ENCODE data around the gene RAI1.
"Not testable (repeated sequence)": the region's sequence is repeated elsewhere in the genome, so short reads cannot be mapped to it uniquely, and the experiment has no call there.

Gene RAI1

DNA sequence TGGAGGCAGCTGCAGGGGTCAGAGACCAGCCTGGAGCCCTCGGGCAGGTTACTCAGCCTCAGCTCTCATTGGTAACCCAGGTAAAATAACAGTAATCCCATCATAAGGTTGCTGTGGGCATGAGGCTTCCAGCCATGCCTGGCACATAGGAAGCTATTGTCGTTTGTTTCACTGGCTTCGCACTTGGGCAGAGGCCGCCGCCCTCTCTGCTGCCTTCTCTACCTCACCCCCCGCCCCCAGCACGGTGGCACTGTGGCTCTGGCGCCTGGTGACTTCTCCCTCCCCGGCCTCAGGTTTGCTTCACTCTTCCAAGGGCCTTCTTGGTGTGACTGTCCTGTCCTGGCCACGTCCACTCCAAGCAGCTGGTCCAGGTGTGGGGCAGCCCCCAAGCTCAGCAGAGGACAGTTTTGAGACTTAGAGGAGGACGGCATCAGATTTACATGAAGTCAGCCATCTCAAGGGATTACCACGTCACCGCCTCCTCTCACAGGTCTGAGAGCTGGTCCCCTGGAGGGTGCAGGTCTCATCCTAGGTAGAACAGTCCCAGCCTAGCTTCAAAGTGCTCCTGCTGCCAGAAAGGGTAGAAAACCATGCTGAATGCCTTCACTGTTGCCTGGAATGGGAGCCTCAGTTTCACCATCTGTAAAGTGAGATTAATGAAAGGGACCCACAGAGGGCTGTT lies 120.7 kb downstream of the RAI1 start:
- TF ChIP-seq, protein P1, sequence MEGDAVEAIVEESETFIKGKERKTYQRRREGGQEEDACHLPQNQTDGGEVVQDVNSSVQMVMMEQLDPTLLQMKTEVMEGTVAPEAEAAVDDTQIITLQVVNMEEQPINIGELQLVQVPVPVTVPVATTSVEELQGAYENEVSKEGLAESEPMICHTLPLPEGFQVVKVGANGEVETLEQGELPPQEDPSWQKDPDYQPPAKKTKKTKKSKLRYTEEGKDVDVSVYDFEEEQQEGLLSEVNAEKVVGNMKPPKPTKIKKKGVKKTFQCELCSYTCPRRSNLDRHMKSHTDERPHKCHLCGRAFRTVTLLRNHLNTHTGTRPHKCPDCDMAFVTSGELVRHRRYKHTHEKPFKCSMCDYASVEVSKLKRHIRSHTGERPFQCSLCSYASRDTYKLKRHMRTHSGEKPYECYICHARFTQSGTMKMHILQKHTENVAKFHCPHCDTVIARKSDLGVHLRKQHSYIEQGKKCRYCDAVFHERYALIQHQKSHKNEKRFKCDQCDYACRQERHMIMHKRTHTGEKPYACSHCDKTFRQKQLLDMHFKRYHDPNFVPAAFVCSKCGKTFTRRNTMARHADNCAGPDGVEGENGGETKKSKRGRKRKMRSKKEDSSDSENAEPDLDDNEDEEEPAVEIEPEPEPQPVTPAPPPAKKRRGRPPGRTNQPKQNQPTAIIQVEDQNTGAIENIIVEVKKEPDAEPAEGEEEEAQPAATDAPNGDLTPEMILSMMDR (conservative IDR thresholded peaks at IDR 0.05; ENCODE audit: low read depth, low read length): no peak
- no peak overlapping the region for H3K4me3 ChIP-seq (ENCODE audit: low read length)
- DNase-seq (ENCODE audit: low read depth): no peak

- TF ChIP-seq, protein P1 (conservative IDR thresholded peaks at IDR 0.05; ENCODE audit: low read depth, low read length): no peak
These were observed 122.7 kb downstream of the RAI1 start for GRCh38 chr17:17804007-17804406.

GRCh38 chr17:17805575-17805974 lies 124.3 kb downstream of the RAI1 start:
- no peak for DNase-seq (ENCODE audit: low read depth)
- TF ChIP-seq, protein P1 (conservative IDR thresholded peaks at IDR 0.05; ENCODE audit: low read depth, low read length): no peak
- H3K4me3 ChIP-seq (ENCODE audit: low read length): no peak overlapping the region

More at GRCh38 chr17:17804007-17804406, 122.7 kb downstream of the RAI1 start:
- no peak overlapping the region for H3K4me3 ChIP-seq (ENCODE audit: low read length)
- DNase-seq (ENCODE audit: low read depth): no peak

- no peak for DNase-seq (ENCODE audit: low read depth)
- no peak overlapping the region for H3K4me3 ChIP-seq (ENCODE audit: low read length)
- TF ChIP-seq, protein P1 (conservative IDR thresholded peaks at IDR 0.05; ENCODE audit: low read depth, low read length): no peak
These were observed 124.8 kb downstream of the RAI1 start for GRCh38 chr17:17806035-17806434.

DNA sequence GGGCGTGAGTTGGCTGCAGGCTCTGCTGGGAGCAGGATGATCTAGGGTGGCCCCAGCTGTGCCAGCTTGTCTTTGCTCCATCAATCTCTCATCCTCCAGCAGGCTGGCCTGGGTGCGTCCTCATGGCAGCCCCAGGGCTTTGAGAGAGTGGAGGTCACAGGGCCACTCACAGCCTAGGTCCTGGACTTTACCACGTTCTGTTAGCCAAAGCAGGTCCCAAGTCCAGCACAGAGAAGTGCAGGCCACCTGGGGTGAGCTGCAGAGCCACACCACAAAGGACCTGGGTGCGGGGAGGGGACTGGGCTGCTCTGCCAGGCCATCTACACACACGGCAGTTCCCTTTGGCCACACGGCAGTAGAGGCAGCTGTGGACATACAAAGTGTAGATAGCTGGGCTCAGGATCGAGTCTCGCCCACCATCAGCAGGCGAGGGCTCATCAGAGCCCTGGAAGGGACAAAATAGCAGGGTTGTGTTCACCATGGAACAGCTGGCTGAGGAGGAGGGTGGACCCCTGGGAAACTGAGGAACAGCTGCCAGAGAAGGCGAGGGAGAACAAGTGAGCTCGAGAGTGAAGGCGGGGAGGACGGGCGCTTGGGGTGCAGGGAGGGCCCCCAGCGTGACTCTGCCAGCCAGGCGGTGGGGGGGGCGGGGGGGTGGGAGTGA lies 125.5 kb downstream of the RAI1 start:
- H3K4me3 ChIP-seq (ENCODE audit: low read length): no peak overlapping the region
- TF ChIP-seq, protein P1 (conservative IDR thresholded peaks at IDR 0.05; ENCODE audit: low read depth, low read length): no peak
- DNase-seq (ENCODE audit: low read depth): no peak

GRCh38 chr17:17807440-17807839 lies 126.2 kb downstream of the RAI1 start:
- no peak for DNase-seq (ENCODE audit: low read depth)
- TF ChIP-seq, protein P1 (conservative IDR thresholded peaks at IDR 0.05; ENCODE audit: low read depth, low read length): no peak
- no peak overlapping the region for H3K4me3 ChIP-seq (ENCODE audit: low read length)

DNA sequence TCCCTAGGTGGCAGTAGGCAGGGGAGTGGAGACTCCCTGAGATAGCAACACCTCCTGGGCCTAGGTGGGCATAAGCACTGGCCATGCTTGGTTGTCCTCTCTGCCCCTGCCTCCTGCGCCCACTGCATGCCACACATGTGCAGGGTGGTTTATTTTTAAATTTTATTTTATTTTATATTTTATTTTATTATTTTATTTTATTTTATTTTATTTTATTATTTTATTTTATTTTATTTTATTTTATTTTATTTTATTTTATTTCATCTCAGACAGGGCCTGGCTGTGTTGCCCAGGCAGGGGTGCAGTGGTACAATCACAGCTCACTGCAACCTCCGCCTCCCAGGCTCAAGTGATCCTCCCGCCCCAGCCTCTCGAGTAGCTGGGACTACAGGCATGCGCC lies 126.9 kb downstream of the RAI1 start:
- H3K4me3 ChIP-seq (ENCODE audit: low read length): not testable (repeated sequence)

More for the DNA sequence above, 126.9 kb downstream of the RAI1 start:
- DNase-seq (ENCODE audit: low read depth): not testable (repeated sequence)
